ENCODE results near the gene SPAG16.

DNA sequence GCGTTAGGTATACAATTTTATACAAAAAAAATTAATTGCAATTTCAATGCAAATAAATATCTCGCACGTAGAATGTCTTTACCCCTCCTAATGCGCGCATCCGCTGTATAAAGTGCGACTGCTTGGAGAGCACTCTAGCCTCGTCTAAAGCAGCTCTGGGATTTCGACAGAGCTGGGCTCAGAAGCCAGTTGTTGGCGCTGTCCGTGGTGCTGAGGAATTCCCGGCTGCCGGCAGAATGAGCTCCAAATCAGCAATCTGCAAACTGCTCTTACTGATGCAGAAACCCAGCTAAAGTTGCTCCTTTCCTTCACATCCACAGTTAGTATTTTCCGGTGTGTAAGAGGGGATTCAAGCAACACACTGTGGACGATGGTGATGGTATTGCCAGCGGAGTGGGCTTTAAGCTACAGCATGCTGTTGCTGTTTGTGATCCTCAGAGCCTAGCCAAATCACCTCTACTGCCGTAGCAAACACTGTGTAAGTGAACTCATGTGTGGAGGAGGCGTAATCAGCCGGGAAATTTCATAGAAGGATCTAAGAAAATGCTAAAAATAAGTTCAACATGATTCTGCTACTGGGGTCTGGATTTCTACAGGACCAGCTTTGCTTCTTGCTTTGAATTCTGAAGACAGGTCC, 1126.8 kb downstream of the SPAG16 start, which contains the start of gene VWC2L:
- no peak for TF ChIP-seq CTCF (IDR thresholded peaks at IDR 0.05)
- TF ChIP-seq POLR2A (IDR thresholded peaks at IDR 0.05), result no peak

Measured in body of pancreas (tissue), 4 donors.